ENCODE measurements around the gene SLC12A8.

The SLC12A8 gene

DNA sequence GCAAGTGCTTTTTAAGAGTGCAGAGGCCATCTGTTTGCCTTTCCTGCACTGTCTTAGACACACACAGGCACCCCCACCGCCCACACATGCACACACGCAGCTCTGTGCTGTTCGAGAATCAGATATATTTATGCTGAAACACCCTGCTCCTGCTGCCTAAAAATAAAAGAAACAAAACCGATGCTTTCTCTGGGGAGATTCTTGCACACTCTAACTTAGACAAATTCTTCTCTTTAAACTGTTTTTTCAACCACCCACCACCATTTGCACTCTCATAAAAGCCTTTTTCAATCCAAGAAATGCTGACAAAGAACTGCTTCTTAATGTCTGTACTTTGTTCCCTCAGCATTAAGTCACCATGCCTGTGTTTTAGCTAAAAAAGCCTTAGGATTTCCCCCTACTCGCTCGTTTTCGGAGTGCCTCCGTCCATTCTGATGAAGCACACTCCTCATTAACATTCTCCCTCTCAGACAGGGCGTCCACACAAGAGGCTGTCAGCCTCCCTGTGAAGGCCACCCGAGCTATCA, 26.2 kb downstream of the SLC12A8 start:
- no peak for DNase-seq (ENCODE audit: low read depth)

DNA sequence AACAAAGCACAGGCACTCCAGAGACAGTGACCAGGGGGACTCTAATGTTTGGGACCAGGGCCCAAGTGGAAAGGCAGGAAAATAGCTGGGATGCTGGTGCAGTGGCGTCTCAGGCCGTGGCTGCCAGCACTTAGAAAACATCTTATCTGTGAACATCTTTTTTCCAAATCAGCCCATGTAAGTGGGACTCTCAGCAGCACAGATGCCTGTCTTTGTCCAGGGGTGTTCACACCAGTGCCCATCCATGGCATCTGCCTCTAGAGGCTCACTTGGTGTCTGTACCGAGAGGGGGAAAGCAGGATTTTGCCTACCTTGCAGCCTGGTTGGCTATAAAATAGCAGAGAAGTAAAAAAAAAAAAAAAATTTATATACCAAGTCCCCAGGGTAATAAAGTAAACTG, 26.7 kb downstream of the SLC12A8 start:
- DNase-seq (ENCODE audit: low read depth) = no peak

DNA sequence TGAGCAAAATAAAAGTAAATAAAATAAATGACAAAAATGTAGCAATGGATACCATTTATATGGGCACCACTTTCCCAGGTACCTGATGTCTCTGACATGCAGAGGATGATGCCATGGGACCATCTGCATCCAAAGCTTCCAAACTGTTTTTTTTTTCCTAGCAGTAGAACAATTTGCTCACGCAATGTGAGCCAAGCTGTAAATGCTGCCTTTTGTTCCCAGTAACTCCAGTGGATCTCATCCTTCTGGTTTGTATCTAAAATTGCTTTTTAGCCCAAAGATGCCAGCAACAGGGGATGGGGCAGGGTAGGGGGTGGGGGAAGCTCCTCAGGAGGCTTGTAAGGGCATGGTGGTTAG, 32.7 kb downstream of the SLC12A8 start:
- no peak for DNase-seq (ENCODE audit: low read depth)

DNA sequence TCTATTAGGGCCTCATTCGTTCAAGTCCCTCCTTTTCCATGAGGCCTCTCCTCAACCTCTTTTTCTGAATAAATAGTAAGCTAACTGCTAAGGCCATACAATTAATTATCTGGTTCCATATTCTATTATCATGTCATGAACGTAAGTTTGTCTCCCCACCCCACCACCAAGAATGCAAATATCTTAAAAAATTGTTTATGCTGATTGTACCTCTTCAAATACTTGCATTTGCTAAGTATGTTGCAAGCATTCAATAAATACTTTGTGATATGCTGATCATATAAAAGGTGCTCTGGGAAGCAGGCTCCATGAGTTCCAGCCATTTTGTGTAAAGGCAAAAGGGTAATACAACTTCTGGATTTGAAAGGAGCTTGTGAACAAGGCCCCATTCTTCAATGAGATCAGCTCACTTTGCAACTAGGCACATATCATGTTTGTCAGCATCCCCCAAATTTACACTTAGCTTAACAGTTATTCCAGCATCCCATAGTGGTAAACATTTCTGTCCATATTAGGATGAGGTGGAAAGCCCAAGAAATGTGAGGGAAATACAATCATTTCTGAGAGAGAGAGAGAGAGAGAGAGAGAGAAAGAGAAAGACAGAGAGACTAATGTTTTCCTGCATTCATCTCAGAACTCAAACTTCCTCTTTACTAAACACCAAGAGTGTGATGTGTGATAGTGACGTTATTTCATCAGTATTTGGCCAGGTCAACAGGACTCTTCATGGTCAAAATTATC, 33.2 kb downstream of the SLC12A8 start:
- DNase-seq (ENCODE audit: low read depth) = no peak

GRCh38 chr3:125177746-125178145, 34.8 kb downstream of the SLC12A8 start:
- DNase-seq (ENCODE audit: low read depth) = no peak

GRCh38 chr3:125175295-125176078, 37.1 kb downstream of the SLC12A8 start:
- no peak for DNase-seq (ENCODE audit: low read depth)

DNA sequence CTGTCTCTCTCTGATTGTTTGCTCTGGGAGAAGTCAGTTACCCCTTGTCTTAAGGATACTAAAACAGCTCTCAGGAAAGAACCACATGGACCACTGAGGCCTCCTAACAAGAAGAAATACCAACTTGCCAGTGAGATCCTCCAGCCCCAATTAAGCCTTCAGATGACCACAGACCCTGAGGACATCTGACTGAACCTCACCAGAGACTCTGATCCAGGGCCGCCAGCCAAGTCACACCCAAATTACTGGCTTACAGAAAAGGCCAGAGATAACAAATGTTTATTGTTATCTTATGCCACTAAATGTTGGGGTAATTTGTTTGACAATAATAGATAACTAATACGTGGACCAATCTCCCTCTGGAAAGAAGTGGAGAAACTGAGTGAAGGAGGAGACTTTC, 40.2 kb downstream of the SLC12A8 start:
- DNase-seq (ENCODE audit: low read depth) = no peak

DNA sequence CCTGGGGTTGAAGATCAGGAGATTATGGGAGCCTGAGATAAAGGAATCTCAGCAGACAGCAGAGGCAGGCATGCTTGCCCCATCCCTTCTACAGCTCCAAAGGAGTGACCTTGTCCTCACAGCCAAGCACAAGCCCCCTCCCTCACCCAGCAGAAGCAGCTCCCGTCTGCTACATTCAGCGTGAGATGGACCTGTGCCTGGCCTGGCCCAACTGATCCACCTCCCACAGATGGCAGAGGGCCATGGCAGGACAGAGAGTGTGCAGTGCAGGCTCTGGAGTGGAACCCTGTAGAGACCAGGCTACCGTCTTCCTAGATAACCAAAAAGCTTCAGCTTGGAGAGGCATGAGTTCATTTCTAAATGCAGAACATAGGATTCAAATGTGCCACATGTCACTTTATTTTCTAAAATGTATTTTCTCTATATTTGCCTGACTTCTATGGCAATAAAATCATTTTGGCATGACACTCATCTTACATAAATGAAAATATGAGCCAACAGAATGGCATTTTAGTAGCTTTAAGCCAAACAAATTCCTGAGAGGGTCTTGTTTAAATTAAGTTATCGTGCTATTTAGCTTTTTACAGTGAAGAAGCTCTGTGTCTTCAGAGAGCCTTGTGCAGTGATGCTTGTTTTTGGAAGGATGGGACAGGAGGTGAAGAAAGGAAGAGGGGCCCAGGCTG, 43.7 kb downstream of the SLC12A8 start:
- DNase-seq (ENCODE audit: low read depth) = no peak

- no peak for DNase-seq (ENCODE audit: low read depth)
These were observed 45.9 kb downstream of the SLC12A8 start for GRCh38 chr3:125166599-125167136.

DNA sequence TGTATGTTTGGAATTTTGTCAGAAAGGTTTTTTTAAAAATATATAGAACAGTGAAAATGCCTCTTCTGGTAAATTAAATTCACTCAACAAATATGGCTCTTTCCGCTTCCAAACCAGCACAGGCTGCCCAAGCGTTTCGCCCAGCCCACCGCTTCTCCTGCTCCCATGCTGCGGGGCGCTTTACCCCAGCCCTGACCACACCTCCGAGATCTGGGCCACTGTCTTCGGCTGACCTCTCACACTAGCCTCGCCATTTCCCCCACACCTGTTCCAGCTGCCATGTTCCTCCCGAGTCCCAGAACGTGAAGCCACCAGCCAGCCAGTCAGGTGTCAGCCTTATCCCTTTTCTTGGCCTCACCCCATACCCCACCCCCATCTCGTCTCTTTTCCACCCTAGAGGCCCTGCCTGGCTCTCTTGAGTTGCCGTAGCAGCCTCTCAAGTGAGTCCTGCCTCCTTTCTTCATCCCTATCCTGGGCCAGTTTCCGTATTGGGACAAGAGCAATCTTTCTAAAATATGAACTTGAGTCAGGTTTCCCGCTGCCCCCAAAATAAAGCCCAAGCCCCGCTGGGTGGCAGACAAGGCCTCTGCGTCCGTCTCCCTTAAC, 46.5 kb downstream of the SLC12A8 start:
- no peak for DNase-seq (ENCODE audit: low read depth)

GRCh38 chr3:125165189-125165947, 47.2 kb downstream of the SLC12A8 start:
- no peak for DNase-seq (ENCODE audit: low read depth)

DNA sequence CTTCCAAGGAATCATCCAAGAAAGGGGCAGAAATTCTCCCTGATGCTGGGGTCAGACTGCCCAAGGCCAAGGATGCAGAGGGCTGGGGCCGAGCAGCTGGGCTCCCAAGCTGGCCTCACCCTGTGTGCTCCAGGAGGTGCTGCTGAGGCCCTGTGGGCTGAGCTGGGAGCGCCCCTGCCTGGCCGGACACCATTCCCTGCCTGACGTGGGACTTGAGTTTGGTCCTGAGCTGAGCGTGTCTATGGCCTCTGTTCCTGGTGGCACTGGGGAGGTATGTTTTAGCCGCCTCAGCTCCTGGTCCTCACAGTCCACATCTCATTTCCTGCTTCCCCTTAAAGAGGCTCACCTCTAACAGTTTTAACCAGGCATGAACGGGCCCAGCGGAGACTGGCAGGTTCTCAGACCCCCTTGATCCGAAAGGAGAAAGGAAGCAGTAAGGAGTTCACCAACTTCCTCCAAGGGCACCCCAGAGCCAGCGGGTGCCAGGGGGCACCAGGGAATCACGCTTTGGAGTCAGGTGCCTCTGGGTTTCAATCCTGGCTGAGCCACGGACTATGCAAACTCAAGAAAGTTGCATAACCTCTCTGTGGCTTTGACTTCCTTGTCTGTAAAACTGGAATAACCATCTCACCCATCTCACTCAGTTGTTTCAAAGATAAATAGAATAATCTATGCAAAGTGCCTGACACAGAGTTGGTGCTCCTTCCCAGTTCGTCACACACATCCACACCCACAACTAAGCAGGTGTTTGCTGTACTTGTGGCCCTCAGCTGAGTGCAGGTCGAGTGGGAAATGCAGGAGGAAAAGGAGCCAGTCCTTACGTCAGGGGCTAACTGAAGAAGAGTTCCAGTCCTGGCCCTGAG, 48.6 kb downstream of the SLC12A8 start:
- no peak for DNase-seq (ENCODE audit: low read depth)

GRCh38 chr3:125161607-125162219, 50.8 kb downstream of the SLC12A8 start:
- no peak for DNase-seq (ENCODE audit: low read depth)

- no peak for DNase-seq (ENCODE audit: low read depth)
These were observed 51.8 kb downstream of the SLC12A8 start for GRCh38 chr3:125160606-125161371.

DNA sequence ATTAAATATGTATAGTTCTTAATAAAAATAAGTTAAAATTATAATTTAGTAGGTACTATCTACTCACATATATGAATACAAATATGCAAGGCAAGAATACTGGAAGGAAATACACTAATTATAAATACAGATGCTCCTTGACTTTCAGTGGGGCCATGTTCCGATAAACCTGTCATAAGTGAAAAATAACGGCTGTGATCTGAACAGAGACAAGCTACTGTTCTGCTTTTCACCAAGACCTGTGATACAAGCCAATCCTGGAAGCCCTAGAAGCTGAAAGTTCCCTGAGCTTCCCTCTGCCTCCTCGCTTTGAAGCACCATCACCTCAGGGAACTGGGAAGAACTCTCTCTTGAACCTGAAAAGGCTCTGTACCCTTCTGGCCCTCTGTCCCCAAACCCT, 55.4 kb downstream of the SLC12A8 start:
- no peak for DNase-seq (ENCODE audit: low read depth)

DNA sequence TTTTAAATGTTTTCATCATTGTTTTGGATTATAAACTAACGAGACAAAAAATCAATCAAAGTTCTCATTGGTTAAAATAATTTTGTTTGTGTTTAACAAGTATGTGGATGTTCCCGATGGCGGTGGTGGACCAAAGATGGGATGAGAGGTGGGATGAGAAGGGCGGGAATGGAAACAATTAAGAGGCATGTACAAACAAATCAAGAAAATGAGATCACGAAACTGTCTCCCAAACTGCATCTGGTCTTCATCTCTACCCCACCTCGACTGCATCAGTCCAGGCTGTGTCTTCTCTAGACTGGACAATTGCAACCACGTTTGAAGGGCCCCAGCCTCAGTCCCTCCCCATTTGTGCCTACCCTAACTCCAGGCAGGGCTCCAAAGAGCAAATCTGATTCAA, 56.1 kb downstream of the SLC12A8 start:
- DNase-seq (ENCODE audit: low read depth) = no peak

DNA sequence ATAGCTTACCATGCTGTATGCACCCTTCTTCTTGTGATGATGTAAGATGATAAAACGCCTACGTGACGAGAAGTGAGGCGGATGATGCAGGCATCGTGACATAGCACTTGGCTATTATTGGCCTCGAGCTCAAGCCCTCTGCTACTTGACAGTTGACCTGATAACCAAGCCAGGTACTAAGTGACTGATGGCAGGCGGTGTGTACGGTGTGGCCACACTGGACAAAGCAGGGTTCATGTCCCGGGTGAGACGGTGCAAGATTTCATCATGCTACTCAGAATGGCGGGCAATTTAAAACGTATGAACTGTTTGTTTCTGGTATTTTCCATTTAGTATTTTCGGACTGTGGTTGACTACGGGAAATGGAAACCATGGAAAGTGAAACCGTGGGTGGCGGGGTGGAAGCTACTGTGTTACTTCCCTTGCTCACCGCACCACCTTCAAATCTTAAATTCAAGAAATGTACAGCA, 57.7 kb downstream of the SLC12A8 start:
- no peak for DNase-seq (ENCODE audit: low read depth)

DNA sequence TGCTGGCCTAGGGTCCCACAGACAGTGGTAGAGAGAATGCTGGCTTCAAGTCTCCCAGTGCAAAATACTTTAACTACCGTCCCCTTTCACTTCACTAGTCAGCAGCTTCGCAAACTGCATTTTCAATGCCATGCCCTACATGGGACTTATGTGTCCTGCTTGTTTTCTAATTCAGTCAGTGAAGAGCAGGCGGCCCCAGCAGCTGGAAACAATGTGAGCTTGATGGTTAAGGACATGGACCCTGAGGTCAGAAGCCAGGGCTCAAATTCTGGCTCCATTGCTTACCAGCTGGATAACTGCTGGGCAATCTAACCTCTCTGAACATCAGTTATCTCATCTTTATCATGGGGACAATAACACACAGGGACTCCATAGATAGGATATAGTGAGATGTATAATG, 58.4 kb downstream of the SLC12A8 start:
- no peak for DNase-seq (ENCODE audit: low read depth)

- DNase-seq (ENCODE audit: low read depth) = no peak
These were observed 59.6 kb downstream of the SLC12A8 start for GRCh38 chr3:125152951-125153350.

All from HS-27A (cell line).